ES-I3 (cell line): Measurements from ENCODE around the gene C17orf107.

ENCODE experiments used
- H3K36me3 ChIP-seq: 2 replicates; pipeline ENCODE4 v1.6.1; 2013; ENCODE audit warnings: mild to moderate bottlenecking, low read length, control low read depth, moderate library complexity; ENCODE audit not compliant: insufficient read depth
- H3K4me1 ChIP-seq: 2 replicates; pipeline ENCODE4 v1.6.1; 2013; ENCODE audit warnings: mild to moderate bottlenecking, control low read depth, low read length; ENCODE audit not compliant: insufficient read depth
- H3K9ac ChIP-seq: 2 replicates; pipeline ENCODE4 v1.6.1; 2013; ENCODE audit warnings: low read depth, mild to moderate bottlenecking, low read length, moderate library complexity
- H3K9me3 ChIP-seq: 2 replicates; pipeline ENCODE4 v1.6.1; 2013; ENCODE audit warnings: mild to moderate bottlenecking, low read length, moderate library complexity; ENCODE audit not compliant: control insufficient read depth, insufficient read depth

The C17orf107 gene

DNA sequence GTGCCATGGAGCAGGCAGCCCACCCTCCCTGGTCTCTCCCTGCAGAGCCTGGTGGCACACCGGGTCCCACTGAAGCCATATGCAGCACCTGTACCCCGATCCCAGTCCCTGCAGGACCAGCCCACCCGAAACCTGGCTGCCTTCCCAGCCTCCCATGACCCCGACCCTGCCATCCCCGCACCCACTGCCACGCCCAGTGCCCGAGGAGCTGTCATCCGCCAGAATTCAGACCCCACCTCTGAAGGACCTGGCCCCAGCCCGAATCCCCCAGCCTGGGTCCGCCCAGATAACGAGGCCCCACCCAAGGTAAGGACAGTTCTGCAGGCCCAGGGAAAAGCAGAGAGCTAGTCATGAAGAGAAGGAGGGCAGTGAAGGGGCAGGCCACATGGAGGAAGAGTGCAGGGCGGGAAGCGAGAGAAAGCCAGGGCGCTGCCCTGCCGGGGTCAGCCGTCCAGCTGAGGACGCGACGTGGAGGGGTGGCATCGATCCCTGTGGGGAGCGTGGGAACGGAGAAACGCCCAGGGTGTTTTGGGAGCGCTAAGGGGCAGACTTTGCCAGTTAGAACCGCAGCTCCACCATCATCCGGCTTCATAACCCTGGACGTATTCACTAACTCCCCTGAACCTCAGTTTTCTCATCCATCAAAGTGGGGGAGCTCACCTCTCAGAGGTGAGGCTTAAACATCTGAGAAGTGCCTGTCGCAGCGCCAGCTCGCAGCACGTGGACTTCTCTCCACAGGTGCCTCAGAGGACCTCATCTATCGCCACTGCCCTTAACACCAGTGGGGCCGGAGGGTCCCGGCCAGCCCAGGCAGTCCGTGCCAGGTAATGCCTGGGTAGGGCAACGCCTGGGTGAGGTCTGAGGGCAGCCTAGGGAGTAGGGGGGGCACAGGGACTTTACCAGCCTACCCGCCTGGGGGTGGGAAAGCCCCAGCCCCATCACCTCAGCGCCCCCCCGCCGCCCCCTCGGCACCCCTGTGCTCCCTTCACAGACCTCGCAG is 7.6 kb upstream of the C17orf107 start:
- no peak overlapping the region for H3K9ac ChIP-seq

DNA sequence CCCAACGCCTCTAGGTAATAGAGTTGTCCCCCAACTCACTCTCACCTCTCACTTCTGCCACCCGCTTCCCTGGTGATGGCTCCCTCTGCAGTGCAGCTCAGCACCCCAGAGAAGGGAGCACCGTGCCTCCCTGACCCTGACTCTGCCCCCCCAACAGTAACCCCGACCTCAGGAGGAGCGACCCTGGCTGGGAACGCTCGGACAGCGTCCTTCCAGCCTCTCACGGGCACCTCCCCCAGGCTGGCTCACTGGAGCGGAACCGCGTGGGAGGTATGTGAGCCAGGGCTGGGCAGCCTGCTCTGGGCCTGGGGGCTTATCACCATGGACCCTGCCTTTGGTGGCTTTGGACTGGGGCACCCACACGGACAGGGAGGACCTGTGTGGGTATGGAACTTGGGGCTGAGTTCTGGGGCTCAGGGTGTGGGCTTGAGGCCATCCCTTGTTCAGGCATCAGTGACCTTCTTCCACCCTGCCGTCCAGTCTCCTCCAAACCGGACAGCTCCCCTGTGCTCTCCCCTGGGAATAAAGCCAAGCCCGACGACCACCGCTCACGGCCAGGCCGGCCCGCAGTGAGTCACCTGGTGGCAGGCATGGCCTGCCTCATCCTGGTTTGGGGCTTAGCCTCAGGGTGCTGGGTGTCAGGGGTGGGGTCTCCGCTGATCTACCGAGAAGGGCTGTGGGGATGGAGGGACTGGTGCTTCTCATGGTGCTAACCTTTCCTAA is 6.7 kb upstream of the C17orf107 start:
- Histone ChIP-seq H3K9ac (no peak overlapping the region), H3K4me1 (no peaks in the 10 kb centered on the region; the same call in 1 of the 2 replicates), H3K36me3 (peaks cover 6% of the 10 kb centered on the region; the same call in 1 of the 2 replicates), H3K9me3 (no peaks in the 10 kb centered on the region)

More for the DNA sequence above, 7.6 kb upstream of the C17orf107 start:
- Histone ChIP-seq H3K4me1 (no peaks in the 10 kb centered on the region; the same call in 1 of the 2 replicates), H3K9me3 (no peaks in the 10 kb centered on the region), H3K36me3 (peaks cover 12% of the 10 kb centered on the region; the same call in 1 of the 2 replicates)

- Histone ChIP-seq H3K9me3 (no peaks in the 10 kb centered on the region), H3K4me1 (no peaks in the 10 kb centered on the region; the same call in 1 of the 2 replicates), H3K36me3 (peaks cover 6% of the 10 kb centered on the region; the same call in 1 of the 2 replicates), H3K9ac (no peak overlapping the region)
Observed at GRCh38 chr17:4893272-4893671, 6.1 kb upstream of the C17orf107 start.

DNA sequence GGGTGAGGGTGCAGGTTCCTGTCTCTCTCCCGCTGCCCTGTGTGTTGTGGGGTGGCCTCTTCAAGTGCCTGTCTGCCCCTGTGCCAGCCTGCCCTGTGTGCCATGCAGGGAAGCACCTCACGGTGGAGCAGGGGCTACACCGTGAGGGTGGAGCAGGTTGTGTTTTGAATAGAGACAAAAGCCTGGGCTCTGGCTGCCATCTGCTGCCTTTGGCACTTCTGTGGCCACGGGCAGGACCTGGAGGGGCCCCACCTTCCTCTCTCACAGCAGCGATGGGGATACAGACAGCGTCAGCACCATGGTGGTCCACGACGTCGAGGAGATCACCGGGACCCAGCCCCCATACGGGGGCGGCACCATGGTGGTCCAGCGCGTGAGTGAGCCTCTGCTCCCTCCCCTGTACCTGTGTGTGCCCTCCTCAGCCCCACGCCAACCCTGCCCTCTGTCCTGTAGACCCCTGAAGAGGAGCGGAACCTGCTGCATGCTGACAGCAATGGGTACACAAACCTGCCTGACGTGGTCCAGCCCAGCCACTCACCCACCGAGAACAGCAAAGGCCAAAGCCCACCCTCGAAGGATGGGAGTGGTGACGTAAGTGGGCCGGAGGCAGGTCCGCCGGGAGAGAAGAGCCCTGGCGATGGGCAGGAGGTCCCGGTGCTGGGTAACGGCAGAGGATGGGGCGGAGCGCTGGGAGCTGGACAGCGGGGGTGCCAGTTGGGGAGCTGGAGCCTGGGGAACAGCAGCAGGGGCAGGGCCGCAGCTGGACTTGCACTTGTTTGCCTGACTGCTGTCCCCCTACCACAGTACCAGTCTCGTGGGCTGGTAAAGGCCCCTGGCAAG is 5.4 kb upstream of the C17orf107 start:
- Histone ChIP-seq H3K4me1 (no peaks in the 10 kb centered on the region; the same call in 1 of the 2 replicates), H3K9ac (no peak overlapping the region), H3K9me3 (no peaks in the 10 kb centered on the region), H3K36me3 (0 out of 2 replicates have a peak, but pooled peaks cover 6% of the 10 kb centered on the region)

DNA sequence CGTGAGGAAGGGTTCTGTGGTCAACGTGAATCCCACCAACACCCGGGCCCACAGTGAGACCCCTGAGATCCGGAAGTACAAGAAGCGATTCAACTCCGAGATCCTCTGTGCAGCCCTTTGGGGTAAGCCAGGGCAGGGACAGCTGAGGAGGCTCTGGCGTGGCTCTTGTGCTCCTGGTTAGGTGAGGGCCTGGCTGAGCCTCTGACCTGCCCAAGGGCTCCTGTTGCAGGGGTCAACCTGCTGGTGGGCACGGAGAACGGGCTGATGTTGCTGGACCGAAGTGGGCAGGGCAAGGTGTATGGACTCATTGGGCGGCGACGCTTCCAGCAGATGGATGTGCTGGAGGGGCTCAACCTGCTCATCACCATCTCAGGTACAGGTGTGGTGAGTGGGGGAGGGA is 4.2 kb upstream of the C17orf107 start:
- Histone ChIP-seq H3K36me3 (0 out of 2 replicates have a peak, but pooled peaks cover 6% of the 10 kb centered on the region), H3K9ac (no peak overlapping the region), H3K9me3 (no peaks in the 10 kb centered on the region), H3K4me1 (no peaks in the 10 kb centered on the region; the same call in 1 of the 2 replicates)

DNA sequence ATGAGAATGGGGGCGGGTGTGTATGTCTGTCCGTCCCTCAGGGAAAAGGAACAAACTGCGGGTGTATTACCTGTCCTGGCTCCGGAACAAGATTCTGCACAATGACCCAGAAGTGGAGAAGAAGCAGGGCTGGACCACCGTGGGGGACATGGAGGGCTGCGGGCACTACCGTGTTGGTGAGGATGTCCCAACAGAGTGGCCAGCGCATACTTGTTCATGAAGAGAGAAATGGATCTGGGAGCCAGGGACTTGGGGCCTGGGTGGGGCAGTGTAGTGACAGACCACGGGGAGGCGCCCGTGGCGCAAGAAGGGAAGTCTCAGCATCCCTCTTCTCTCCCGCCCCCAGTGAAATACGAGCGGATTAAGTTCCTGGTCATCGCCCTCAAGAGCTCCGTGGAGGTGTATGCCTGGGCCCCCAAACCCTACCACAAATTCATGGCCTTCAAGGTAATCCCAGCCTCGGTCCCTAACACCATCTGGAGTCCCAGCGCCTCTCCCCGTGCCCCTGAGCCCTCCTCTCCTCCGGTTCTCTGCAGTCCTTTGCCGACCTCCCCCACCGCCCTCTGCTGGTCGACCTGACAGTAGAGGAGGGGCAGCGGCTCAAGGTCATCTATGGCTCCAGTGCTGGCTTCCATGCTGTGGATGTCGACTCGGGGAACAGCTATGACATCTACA is 3.5 kb upstream of the C17orf107 start:
- H3K9ac ChIP-seq, result no peak overlapping the region
- no peaks in the 10 kb centered on the region for H3K36me3 ChIP-seq
- no peaks in the 10 kb centered on the region for H3K9me3 ChIP-seq
- no peaks in the 10 kb centered on the region; the same call in 1 of the 2 replicates for H3K4me1 ChIP-seq

GRCh38 chr17:4896332-4897197 is 2.8 kb upstream of the C17orf107 start:
- Histone ChIP-seq H3K4me1 (no peaks in the 10 kb centered on the region; the same call in 1 of the 2 replicates), H3K9me3 (no peaks in the 10 kb centered on the region), H3K9ac (no peak overlapping the region), H3K36me3 (no peaks in the 10 kb centered on the region)

- H3K4me1 ChIP-seq, result no peaks in the 10 kb centered on the region; the same call in 1 of the 2 replicates
- H3K9me3 ChIP-seq, result no peaks in the 10 kb centered on the region
- H3K36me3 ChIP-seq, result no peaks in the 10 kb centered on the region
- H3K9ac ChIP-seq, result no peak overlapping the region
Observed at GRCh38 chr17:4897198-4897687, 2.1 kb upstream of the C17orf107 start.

GRCh38 chr17:4897785-4898184 is 1.6 kb upstream of the C17orf107 start:
- peaks cover 5% of the 10 kb centered on the region; the same call in 1 of the 2 replicates for H3K4me1 ChIP-seq
- H3K9me3 ChIP-seq, result no peaks in the 10 kb centered on the region
- H3K9ac ChIP-seq, result no peak overlapping the region
- no peaks in the 10 kb centered on the region for H3K36me3 ChIP-seq

DNA sequence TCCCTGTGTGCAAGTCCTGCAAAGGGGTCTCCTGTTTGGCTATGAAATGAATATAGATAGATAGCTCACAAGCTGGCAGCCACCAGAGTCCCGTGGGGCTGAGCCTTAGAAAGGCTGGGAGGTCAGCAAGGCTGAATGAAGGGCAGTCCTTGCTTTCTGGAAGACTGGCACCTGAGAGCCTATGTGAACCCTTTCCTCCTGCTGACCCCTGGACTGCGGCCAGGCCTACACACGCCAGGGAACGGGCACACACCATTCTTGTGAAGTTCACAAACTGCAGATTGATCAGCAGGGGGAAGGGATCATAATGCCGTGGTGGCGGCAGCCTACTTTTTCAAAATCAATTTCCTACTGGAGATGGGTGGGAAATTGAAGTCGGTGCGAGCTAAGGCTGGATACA is 985 bp upstream of the C17orf107 start:
- H3K9me3 ChIP-seq, result no peaks in the 10 kb centered on the region
- peak overlapping the region; percentile 66; the same call in 1 of the 2 replicates for H3K9ac ChIP-seq
- H3K4me1 ChIP-seq, result peaks cover 9% of the 10 kb centered on the region; the same call in 1 of the 2 replicates
- H3K36me3 ChIP-seq, result no peaks in the 10 kb centered on the region

- H3K36me3 ChIP-seq, result no peaks in the 10 kb centered on the region
- H3K9ac ChIP-seq, result peak overlapping the region; percentile 66; the same call in 1 of the 2 replicates
- H3K9me3 ChIP-seq, result no peaks in the 10 kb centered on the region
- H3K4me1 ChIP-seq, result peaks cover 10% of the 10 kb centered on the region; the same call in 1 of the 2 replicates
Observed at GRCh38 chr17:4898927-4899326, 409 bp upstream of the C17orf107 start.
